22Rv1 (cell line): Measurements from ENCODE around the gene GATA6.

Source experiments
- CTCF ChIP-seq: fragments of 450-650 bp; IDR thresholded peaks from 2 replicates; pipeline ENCODE4 v1.5.1; 2017; ENCODE audit warnings: mild to moderate bottlenecking
- ZFX ChIP-seq: fragments of 450-650 bp; IDR thresholded peaks from 2 replicates; pipeline ENCODE4 v1.6.1; 2017; ENCODE audit warnings: antibody characterized with exemption, borderline replicate concordance

- TF ChIP-seq CTCF (no peak), ZFX (no peak)
Measured at GRCh38 chr18:22171258-22172119, 2.1 kb downstream of the GATA6 start.
